ENCODE results near the gene LYZL6.
A peak's percentile ranks its signal among the peaks of the same experiment; 100 is the strongest.

Gene LYZL6

GRCh38 chr17:35943537-35943936 is at the start of gene LYZL6:
Gene LYZL6, minus strand, starts transcription at chr17:35943713. Its CDS starts 4,357 bp downstream, at chr17:35939356.
- DNase-seq = no peak

- DNase-seq = no peak
Observed at GRCh38 chr17:35991075-35991474, 47.6 kb upstream of the LYZL6 start.

- DNase-seq = no peak
Observed at GRCh38 chr17:35988164-35988563, 44.7 kb upstream of the LYZL6 start.

GRCh38 chr17:35986643-35987042 is 43.1 kb upstream of the LYZL6 start, which contains the start of gene CCL14:
Gene CCL14, minus strand, starts transcription at chr17:35986729. Its CDS starts 80 bp downstream, at chr17:35986649.
- no peak for DNase-seq

GRCh38 chr17:35984140-35984539 is 40.6 kb upstream of the LYZL6 start:
- no peak for DNase-seq

GRCh38 chr17:35982409-35983191 is 39.1 kb upstream of the LYZL6 start:
- DNase-seq = no peak

GRCh38 chr17:35981908-35982330 is 38.4 kb upstream of the LYZL6 start:
- DNase-seq = no peak

GRCh38 chr17:35981246-35981645 is 37.7 kb upstream of the LYZL6 start, which contains the start of gene CCL16:
Gene CCL16, minus strand, starts transcription at chr17:35981497. Its CDS starts 77 bp downstream, at chr17:35981420.
- no peak for DNase-seq

- DNase-seq = no peak
Observed at GRCh38 chr17:35978346-35978745, 34.8 kb upstream of the LYZL6 start.

GRCh38 chr17:35977509-35977908 is 34.0 kb upstream of the LYZL6 start:
- no peak for DNase-seq

- DNase-seq = no peak
Observed at GRCh38 chr17:35973333-35974260, 30.1 kb upstream of the LYZL6 start.

- DNase-seq = no peak
Observed at GRCh38 chr17:35972945-35973332, 29.4 kb upstream of the LYZL6 start.

GRCh38 chr17:35972535-35972934 is 29.0 kb upstream of the LYZL6 start:
- no peak for DNase-seq

- no peak for DNase-seq
Observed at GRCh38 chr17:35972066-35972465, 28.6 kb upstream of the LYZL6 start.

GRCh38 chr17:35969558-35970380 is 26.3 kb upstream of the LYZL6 start:
- peak; percentile 43 for DNase-seq

- DNase-seq = no peak
Observed at GRCh38 chr17:35968520-35969054, 25.1 kb upstream of the LYZL6 start.

- no peak for DNase-seq
Observed at GRCh38 chr17:35965272-35965671, 21.8 kb upstream of the LYZL6 start.

GRCh38 chr17:35963663-35964062 is 20.1 kb upstream of the LYZL6 start:
- no peak for DNase-seq

GRCh38 chr17:35953720-35954119 is 10.2 kb upstream of the LYZL6 start:
- no peak for DNase-seq

GRCh38 chr17:35949401-35949800 is 5.9 kb upstream of the LYZL6 start:
- DNase-seq = no peak

- no peak for DNase-seq
Observed at GRCh38 chr17:35948092-35948491, 4.6 kb upstream of the LYZL6 start.

- DNase-seq = peak; percentile 41
Observed at GRCh38 chr17:35947156-35947585, 3.7 kb upstream of the LYZL6 start.
